Activated CD8-positive, alpha-beta memory T cell treated with anti-CD3 and anti-CD28 coated beads, Interleukin-2, amount 50 U/mL, for 24 hours (primary cell): Measurements from ENCODE around the gene BCAS4.

Experiments used
- DNase-seq: peaks from one replicate; pipeline ENCODE4 v3.0.0-alpha.2; 2020; ENCODE audit errors: extremely low read depth

Gene BCAS4

GRCh38 chr20:50911716-50912115, 116.9 kb downstream of the BCAS4 start:
- DNase-seq = no peak

DNA sequence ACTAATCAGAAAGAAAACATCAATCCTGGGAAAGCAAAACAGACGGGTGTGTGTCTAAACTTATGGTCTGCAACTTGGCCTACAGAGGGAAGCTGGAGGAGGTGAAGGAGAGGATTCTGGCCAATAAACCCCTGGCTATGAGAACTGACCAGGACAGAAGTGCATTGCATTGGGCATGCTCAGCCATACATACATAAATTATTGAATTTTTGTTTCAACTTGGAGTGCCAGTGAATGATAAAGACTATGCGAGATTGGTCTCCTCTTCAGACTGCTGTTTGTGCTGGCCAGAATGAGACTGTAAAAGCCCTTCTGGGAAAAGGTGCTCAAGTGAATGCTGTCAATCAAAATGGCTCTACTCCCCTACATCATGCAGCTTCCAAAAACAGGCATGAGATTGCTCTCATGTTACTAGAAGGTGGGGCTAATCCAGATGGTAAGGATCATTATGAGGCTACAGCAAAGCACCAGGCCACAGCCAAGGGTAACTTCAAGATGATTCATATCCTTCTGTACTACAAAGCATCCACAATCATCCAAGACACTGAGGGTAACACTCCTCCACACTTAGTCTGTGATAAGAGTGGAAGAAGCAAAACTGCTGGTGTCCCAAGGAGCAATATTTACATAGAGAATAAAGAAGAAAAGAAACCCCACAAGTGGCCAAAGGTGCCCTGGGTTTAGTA, 119.0 kb downstream of the BCAS4 start:
- DNase-seq = no peak

DNA sequence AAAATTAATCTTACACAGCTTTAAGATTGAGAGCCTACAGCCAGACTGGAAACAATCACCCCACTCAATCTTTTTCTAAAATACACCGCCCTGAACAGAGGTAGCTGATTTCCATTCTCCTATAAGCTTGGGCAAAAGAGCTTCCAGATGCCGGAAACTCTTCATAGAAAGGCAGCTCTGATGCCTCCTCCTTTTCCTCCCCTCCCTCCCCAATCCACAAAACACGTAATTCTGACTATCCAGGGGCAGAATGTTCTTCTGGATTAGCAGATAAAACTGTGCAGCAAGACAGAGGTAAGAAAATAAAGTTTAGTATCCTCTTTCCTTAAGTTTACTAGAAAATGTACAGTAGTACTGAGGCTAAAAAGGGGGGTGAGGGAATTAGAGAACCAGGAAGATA, 120.6 kb downstream of the BCAS4 start:
- no peak for DNase-seq

DNA sequence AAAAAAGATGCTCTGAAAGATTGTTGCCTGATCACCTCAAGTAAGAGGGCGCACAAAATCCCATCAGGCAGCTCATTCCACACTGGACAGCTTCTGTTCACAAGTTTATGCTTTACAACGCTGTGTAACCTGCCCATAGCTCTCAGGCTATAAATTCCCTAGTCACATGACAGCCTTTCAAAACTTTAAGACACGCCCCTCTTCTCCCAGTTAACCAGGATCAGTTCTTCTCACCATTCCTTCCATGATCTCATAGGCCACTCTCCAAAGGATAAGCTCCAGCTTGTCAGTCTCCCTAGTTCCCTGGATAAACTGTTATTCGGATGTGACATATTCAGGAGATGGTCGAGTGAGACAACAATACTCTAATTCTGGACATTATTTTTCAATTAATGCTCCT, 121.4 kb downstream of the BCAS4 start:
- DNase-seq = no peak

DNA sequence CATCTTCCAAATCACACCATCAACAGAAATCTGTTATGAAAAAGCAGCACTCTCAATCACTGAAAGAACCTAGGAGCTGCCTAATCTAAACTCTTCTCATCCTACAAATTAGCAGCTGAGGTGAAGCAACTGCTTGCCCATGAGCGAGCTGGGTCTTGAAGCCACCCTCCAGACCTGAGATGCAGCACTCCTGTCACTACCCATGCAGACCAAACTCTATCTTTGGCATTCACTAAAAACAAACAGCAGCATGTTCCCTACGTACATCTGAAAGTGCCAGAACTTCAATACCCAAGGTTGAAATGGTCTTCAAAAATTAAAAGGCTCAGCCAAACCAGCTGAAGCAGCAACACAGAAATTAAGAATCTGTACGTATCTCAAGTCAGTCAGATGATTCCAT, 122.1 kb downstream of the BCAS4 start:
- no peak for DNase-seq

- no peak for DNase-seq
These were observed 123.5 kb downstream of the BCAS4 start for GRCh38 chr20:50918403-50918802.

GRCh38 chr20:50919567-50919966, 124.7 kb downstream of the BCAS4 start:
- no peak for DNase-seq

GRCh38 chr20:50920997-50921396, 126.1 kb downstream of the BCAS4 start:
- DNase-seq = no peak

- no peak for DNase-seq
These were observed 127.1 kb downstream of the BCAS4 start for GRCh38 chr20:50921803-50922501.

GRCh38 chr20:50924261-50924920, 129.5 kb downstream of the BCAS4 start:
- no peak for DNase-seq

GRCh38 chr20:50926530-50926929, 131.7 kb downstream of the BCAS4 start:
- DNase-seq = no peak
